GM23338 (cell line): Measurements from ENCODE around the gene SNX10. TPM values are rescaled to one million over a fixed set of nuclear protein-coding genes. Genes with fewer than 3 reads are reported as not detected.
A peak's percentile ranks its signal among the peaks of the same experiment; 100 is the strongest.

ENCODE experiments used
- ATAC-seq: fragments of 200-7000 bp; cut with Tn5 transposase; 3 replicates; pipeline ENCODE4 v1.9.1; 2020
- DNase-seq: peaks from one replicate; pipeline ENCODE4 v3.0.0-alpha.2; 2015; ENCODE audit warnings: low spot score
- H2AFZ ChIP-seq: fragments of 200-600 bp; sonication (generic); 2 replicates; pipeline ENCODE4 v1.8.0; 2016; ENCODE audit warnings: antibody characterized with exemption, mild to moderate bottlenecking, moderate library complexity
- H3F3A ChIP-seq: fragments of 200-600 bp; sonication (generic); replicated peaks from 2 replicates; pipeline ENCODE4 v1.8.0; 2017; ENCODE audit warnings: antibody characterized with exemption, mixed run types, low read depth
- H3K27ac ChIP-seq: fragments of 200-600 bp; sonication (generic); 2 replicates; pipeline ENCODE4 v1.6.1; 2016; ENCODE audit warnings: low read depth
- H3K27me3 ChIP-seq: fragments of 200-600 bp; sonication (generic); 2 replicates; pipeline ENCODE4 v1.8.0; 2016; ENCODE audit warnings: mild to moderate bottlenecking, mixed run types, moderate library complexity; ENCODE audit not compliant: insufficient read depth
- H3K36me3 ChIP-seq: fragments of 200-600 bp; sonication (generic); 2 replicates; pipeline ENCODE4 v1.8.0; 2016; ENCODE audit warnings: mild to moderate bottlenecking; ENCODE audit not compliant: insufficient read depth
- H3K4me1 ChIP-seq: fragments of 200-600 bp; sonication (generic); 2 replicates; pipeline ENCODE4 v1.8.0; 2016; ENCODE audit warnings: mild to moderate bottlenecking, moderate library complexity; ENCODE audit not compliant: insufficient read depth
- H3K4me2 ChIP-seq: fragments of 200-600 bp; sonication (generic); 2 replicates; pipeline ENCODE4 v1.7.1; 2017; ENCODE audit warnings: mixed run types
- H3K4me3 ChIP-seq: fragments of 200-600 bp; sonication (generic); 2 replicates; pipeline ENCODE4 v1.6.1; 2016; ENCODE audit warnings: mixed run types
- H3K79me2 ChIP-seq: fragments of 200-600 bp; sonication (generic); replicated peaks from 2 replicates; pipeline ENCODE4 v1.8.0; 2017; ENCODE audit warnings: mild to moderate bottlenecking; ENCODE audit not compliant: insufficient read depth
- H3K9me2 ChIP-seq: fragments of 200-600 bp; sonication (generic); 2 replicates; pipeline ENCODE4 v1.8.0; 2017; ENCODE audit not compliant: insufficient read depth
- H4K20me1 ChIP-seq: fragments of 200-600 bp; sonication (generic); replicated peaks from 2 replicates; pipeline ENCODE4 v1.8.0; 2017; ENCODE audit warnings: mild to moderate bottlenecking; ENCODE audit not compliant: insufficient read depth
- H3K27ac Mint-ChIP-seq: 2 replicates; pipeline ENCODE4 v1.8.0; 2020; ENCODE audit warnings: inconsistent platforms, mild to moderate bottlenecking, moderate library complexity, mixed read lengths
- H3K27me3 Mint-ChIP-seq: 3 replicates; pipeline ENCODE4 v1.8.0; 2022; ENCODE audit warnings: low read depth, mild to moderate bottlenecking, moderate library complexity, mixed read lengths, inconsistent platforms; ENCODE audit not compliant: insufficient read depth, poor library complexity
- H3K36me3 Mint-ChIP-seq: 3 replicates; pipeline ENCODE4 v1.8.0; 2021; ENCODE audit warnings: low read depth, mild to moderate bottlenecking, inconsistent platforms, moderate library complexity, mixed read lengths
- H3K4me1 Mint-ChIP-seq: 3 replicates; pipeline ENCODE4 v1.8.0; 2020; ENCODE audit warnings: mild to moderate bottlenecking, inconsistent platforms, mixed read lengths
- H3K4me3 Mint-ChIP-seq: 3 replicates; pipeline ENCODE4 v1.8.0; 2021; ENCODE audit warnings: moderate library complexity, mild to moderate bottlenecking, inconsistent platforms, mixed read lengths
- H3K9me3 Mint-ChIP-seq: 3 replicates; pipeline ENCODE4 v1.8.0; 2020; ENCODE audit warnings: moderate library complexity, mild to moderate bottlenecking, inconsistent platforms, mixed read lengths
- CREB1 ChIP-seq: fragments of 250-450 bp; sonication (Bioruptor Pico); IDR thresholded peaks from 2 replicates; pipeline ENCODE4 v1.5.0; 2020; ENCODE audit warnings: low read depth, mild to moderate bottlenecking, moderate library complexity
- EZH2 ChIP-seq: fragments of 200-600 bp; sonication (generic); IDR thresholded peaks from one replicate; pipeline ENCODE4 v1.8.0; 2017; ENCODE audit warnings: antibody characterized with exemption, mild to moderate bottlenecking, low read depth; ENCODE audit not compliant: unreplicated experiment
- EZH2phosphoT487 ChIP-seq: fragments of 200-600 bp; sonication (generic); IDR thresholded peaks from one replicate; pipeline ENCODE4 v1.8.1; 2018; ENCODE audit warnings: antibody characterized with exemption; ENCODE audit not compliant: unreplicated experiment
- JUNB ChIP-seq: IDR thresholded peaks from one replicate; pipeline ENCODE4 v1.6.1; 2016; ENCODE audit warnings: antibody characterized with exemption; ENCODE audit not compliant: unreplicated experiment
- NANOG ChIP-seq: IDR thresholded peaks from 2 replicates; pipeline ENCODE4 v1.6.1; 2016; ENCODE audit warnings: antibody characterized with exemption, borderline replicate concordance
- POLR2AphosphoS5 ChIP-seq: IDR thresholded peaks from 2 replicates; pipeline ENCODE4 v1.6.1; 2016; ENCODE audit warnings: antibody characterized with exemption, low read depth
- STAT1 ChIP-seq: IDR thresholded peaks from one replicate; pipeline ENCODE4 v1.6.1; 2016; ENCODE audit warnings: antibody characterized with exemption; ENCODE audit not compliant: unreplicated experiment
- ZNF114 ChIP-seq: fragments of 250-450 bp; sonication (Bioruptor Pico); IDR thresholded peaks from 2 replicates; pipeline ENCODE4 v1.5.0; 2020; ENCODE audit warnings: mild to moderate bottlenecking, moderate library complexity
- ZNF331 ChIP-seq: fragments of 250-450 bp; sonication (Bioruptor Pico); IDR thresholded peaks from 2 replicates; pipeline ENCODE4 v1.5.0; 2020; ENCODE audit warnings: low read depth, mild to moderate bottlenecking, moderate library complexity
- polyA plus RNA-seq: library from polyadenylated mRNA; unstranded; fragments of >200 nt; fragmentation: Nextera tagmentation; extraction: Ambion mirVana; gene quantifications from 2 replicates; pipeline ENCODE4 v1.2.1, GENCODE V29; 2016
- total RNA-seq: library from RNA; depleted of rRNA; stranded (reverse); fragments of >200 nt; shearing (Covaris generic); gene quantifications from 2 replicates; pipeline ENCODE4 v1.2.3, GENCODE V29; 2014
- TF ChIP-seq, protein P1 (sequence below): IDR thresholded peaks from one replicate; pipeline ENCODE4 v1.6.1; 2018; ENCODE audit warnings: antibody characterized with exemption; ENCODE audit not compliant: unreplicated experiment
- TF ChIP-seq, protein P2 (sequence below): fragments of 250-450 bp; sonication (Bioruptor Pico); IDR thresholded peaks from 2 replicates; pipeline ENCODE4 v1.5.0; 2020; ENCODE audit warnings: mild to moderate bottlenecking, moderate library complexity
- TF ChIP-seq, protein P3 (sequence below): IDR thresholded peaks from 2 replicates; pipeline ENCODE4 v1.6.1; 2016; ENCODE audit warnings: antibody characterized with exemption
- TF ChIP-seq, protein P4 (sequence below), 2 experiments: fragments of 200-600 bp in 1 of 2; sonication (generic) in 1 of 2; conservative IDR thresholded peaks; 2 replicates each; pipeline versions ENCODE4 v1.5.1 to v1.6.1; 2016 to 2017; ENCODE audit warnings: antibody characterized with exemption in 2 of 2, low read depth in 2 of 2, mild to moderate bottlenecking in 2 of 2, moderate library complexity in 1 of 2

The SNX10 gene
- total and polyA plus RNA-seq, 2 experiments from 2014 or later, result 15.8 to 17.8 TPM

DNA sequence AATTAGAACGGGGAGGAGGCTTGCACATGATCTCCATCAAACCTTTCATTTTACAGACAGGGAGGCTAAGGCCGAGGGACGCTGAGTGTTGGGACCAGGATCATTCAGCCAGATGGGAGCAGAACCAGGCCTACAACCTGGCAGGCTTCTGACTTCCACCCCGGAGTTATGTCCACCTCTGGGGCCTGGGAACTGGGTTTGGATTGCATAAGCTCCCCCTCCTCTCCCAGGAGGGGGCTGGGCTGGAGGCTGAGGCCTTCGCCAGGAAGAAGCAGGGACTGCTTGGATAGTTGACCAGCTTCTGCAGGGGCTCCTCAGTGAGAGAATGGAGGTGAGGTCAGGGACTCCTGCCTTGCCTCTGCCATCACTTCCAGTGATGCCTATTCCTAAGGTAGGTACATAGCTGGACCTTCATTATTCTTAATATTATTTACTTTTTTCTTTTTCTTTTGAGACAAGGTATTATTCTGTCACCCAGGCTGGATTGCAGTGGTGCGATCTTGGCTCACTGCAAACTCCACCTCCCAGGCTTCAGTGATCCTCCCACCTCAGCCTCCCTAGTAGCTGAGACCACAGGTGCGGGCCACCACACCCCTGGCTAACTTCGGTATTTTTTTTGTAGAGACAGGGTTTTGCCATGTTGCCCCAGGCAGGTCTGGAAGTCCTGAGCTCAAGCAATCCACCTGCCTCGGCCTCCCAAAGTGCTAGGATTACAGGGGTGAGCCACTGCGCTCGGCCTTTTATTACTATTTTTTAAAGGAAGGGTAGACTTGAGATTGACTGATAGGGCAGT, 1.3 kb downstream of the SNX10 start:
- Histone ChIP-seq H3K36me3 (no peaks in the 10 kb centered on the region), H3K27ac (no peak overlapping the region), H3K9me2 (no peaks in the 10 kb centered on the region), H2AFZ (0 out of 2 replicates have a peak overlapping the region, but pooled peaks have one; percentile 32), H3K4me1 (peaks cover 10% of the 10 kb centered on the region), H3F3A (no peaks in the 10 kb centered on the region), H4K20me1 (no peaks in the 10 kb centered on the region), H3K79me2 (no peaks in the 10 kb centered on the region), H3K4me3 (peak overlapping the region; percentile 87), H3K27me3 (peaks cover 4% of the 10 kb centered on the region; the same call in 1 of the 2 replicates), H3K4me2 (peak overlapping the region; percentile 93)
- H3K4me3 Mint-ChIP-seq, result peak overlapping the region; percentile 83
- ATAC-seq (peak; percentile 33), DNase-seq (peak; percentile 42)
- H3K9me3 Mint-ChIP-seq, result no peaks in the 10 kb centered on the region; the same call in 2 of the 3 replicates
- H3K4me1 Mint-ChIP-seq, result peaks cover 11% of the 10 kb centered on the region
- TF ChIP-seq JUNB (no peak), EZH2 (no peak), EZH2phosphoT487 (no peak), CREB1 (CRISPR knock-in tag) (no peak), POLR2AphosphoS5 (no peak), ZNF331 (no peak), STAT1 (no peak), NANOG (no peak), ZNF114 (CRISPR knock-in tag) (no peak)
- TF ChIP-seq, protein P1, sequence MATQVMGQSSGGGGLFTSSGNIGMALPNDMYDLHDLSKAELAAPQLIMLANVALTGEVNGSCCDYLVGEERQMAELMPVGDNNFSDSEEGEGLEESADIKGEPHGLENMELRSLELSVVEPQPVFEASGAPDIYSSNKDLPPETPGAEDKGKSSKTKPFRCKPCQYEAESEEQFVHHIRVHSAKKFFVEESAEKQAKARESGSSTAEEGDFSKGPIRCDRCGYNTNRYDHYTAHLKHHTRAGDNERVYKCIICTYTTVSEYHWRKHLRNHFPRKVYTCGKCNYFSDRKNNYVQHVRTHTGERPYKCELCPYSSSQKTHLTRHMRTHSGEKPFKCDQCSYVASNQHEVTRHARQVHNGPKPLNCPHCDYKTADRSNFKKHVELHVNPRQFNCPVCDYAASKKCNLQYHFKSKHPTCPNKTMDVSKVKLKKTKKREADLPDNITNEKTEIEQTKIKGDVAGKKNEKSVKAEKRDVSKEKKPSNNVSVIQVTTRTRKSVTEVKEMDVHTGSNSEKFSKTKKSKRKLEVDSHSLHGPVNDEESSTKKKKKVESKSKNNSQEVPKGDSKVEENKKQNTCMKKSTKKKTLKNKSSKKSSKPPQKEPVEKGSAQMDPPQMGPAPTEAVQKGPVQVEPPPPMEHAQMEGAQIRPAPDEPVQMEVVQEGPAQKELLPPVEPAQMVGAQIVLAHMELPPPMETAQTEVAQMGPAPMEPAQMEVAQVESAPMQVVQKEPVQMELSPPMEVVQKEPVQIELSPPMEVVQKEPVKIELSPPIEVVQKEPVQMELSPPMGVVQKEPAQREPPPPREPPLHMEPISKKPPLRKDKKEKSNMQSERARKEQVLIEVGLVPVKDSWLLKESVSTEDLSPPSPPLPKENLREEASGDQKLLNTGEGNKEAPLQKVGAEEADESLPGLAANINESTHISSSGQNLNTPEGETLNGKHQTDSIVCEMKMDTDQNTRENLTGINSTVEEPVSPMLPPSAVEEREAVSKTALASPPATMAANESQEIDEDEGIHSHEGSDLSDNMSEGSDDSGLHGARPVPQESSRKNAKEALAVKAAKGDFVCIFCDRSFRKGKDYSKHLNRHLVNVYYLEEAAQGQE, result no peak
- TF ChIP-seq, protein P2, sequence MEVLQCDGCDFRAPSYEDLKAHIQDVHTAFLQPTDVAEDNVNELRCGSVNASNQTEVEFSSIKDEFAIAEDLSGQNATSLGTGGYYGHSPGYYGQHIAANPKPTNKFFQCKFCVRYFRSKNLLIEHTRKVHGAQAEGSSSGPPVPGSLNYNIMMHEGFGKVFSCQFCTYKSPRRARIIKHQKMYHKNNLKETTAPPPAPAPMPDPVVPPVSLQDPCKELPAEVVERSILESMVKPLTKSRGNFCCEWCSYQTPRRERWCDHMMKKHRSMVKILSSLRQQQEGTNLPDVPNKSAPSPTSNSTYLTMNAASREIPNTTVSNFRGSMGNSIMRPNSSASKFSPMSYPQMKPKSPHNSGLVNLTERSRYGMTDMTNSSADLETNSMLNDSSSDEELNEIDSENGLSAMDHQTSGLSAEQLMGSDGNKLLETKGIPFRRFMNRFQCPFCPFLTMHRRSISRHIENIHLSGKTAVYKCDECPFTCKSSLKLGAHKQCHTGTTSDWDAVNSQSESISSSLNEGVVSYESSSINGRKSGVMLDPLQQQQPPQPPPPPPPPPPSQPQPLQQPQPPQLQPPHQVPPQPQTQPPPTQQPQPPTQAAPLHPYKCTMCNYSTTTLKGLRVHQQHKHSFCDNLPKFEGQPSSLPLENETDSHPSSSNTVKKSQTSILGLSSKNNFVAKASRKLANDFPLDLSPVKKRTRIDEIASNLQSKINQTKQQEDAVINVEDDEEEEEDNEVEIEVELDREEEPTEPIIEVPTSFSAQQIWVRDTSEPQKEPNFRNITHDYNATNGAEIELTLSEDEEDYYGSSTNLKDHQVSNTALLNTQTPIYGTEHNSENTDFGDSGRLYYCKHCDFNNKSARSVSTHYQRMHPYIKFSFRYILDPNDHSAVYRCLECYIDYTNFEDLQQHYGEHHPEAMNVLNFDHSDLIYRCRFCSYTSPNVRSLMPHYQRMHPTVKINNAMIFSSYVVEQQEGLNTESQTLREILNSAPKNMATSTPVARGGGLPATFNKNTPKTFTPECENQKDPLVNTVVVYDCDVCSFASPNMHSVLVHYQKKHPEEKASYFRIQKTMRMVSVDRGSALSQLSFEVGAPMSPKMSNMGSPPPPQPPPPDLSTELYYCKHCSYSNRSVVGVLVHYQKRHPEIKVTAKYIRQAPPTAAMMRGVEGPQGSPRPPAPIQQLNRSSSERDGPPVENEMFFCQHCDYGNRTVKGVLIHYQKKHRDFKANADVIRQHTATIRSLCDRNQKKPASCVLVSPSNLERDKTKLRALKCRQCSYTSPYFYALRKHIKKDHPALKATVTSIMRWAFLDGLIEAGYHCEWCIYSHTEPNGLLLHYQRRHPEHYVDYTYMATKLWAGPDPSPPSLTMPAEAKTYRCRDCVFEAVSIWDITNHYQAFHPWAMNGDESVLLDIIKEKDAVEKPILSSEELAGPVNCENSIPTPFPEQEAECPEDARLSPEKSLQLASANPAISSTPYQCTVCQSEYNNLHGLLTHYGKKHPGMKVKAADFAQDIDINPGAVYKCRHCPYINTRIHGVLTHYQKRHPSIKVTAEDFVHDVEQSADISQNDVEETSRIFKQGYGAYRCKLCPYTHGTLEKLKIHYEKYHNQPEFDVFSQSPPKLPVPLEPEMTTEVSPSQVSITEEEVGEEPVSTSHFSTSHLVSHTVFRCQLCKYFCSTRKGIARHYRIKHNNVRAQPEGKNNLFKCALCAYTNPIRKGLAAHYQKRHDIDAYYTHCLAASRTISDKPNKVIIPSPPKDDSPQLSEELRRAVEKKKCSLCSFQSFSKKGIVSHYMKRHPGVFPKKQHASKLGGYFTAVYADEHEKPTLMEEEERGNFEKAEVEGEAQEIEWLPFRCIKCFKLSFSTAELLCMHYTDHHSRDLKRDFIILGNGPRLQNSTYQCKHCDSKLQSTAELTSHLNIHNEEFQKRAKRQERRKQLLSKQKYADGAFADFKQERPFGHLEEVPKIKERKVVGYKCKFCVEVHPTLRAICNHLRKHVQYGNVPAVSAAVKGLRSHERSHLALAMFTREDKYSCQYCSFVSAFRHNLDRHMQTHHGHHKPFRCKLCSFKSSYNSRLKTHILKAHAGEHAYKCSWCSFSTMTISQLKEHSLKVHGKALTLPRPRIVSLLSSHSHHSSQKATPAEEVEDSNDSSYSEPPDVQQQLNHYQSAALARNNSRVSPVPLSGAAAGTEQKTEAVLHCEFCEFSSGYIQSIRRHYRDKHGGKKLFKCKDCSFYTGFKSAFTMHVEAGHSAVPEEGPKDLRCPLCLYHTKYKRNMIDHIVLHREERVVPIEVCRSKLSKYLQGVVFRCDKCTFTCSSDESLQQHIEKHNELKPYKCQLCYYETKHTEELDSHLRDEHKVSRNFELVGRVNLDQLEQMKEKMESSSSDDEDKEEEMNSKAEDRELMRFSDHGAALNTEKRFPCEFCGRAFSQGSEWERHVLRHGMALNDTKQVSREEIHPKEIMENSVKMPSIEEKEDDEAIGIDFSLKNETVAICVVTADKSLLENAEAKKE (CRISPR knock-in tag), result no peak
- TF ChIP-seq, protein P3, sequence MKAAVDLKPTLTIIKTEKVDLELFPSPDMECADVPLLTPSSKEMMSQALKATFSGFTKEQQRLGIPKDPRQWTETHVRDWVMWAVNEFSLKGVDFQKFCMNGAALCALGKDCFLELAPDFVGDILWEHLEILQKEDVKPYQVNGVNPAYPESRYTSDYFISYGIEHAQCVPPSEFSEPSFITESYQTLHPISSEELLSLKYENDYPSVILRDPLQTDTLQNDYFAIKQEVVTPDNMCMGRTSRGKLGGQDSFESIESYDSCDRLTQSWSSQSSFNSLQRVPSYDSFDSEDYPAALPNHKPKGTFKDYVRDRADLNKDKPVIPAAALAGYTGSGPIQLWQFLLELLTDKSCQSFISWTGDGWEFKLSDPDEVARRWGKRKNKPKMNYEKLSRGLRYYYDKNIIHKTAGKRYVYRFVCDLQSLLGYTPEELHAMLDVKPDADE, result no peak
- TF ChIP-seq, protein P4, sequence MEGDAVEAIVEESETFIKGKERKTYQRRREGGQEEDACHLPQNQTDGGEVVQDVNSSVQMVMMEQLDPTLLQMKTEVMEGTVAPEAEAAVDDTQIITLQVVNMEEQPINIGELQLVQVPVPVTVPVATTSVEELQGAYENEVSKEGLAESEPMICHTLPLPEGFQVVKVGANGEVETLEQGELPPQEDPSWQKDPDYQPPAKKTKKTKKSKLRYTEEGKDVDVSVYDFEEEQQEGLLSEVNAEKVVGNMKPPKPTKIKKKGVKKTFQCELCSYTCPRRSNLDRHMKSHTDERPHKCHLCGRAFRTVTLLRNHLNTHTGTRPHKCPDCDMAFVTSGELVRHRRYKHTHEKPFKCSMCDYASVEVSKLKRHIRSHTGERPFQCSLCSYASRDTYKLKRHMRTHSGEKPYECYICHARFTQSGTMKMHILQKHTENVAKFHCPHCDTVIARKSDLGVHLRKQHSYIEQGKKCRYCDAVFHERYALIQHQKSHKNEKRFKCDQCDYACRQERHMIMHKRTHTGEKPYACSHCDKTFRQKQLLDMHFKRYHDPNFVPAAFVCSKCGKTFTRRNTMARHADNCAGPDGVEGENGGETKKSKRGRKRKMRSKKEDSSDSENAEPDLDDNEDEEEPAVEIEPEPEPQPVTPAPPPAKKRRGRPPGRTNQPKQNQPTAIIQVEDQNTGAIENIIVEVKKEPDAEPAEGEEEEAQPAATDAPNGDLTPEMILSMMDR (conservative IDR thresholded peaks at IDR 0.05; ENCODE audit: low read depth in 2 of 2), result no peak
- H3K27me3 Mint-ChIP-seq, result peaks cover 8% of the 10 kb centered on the region
- no peaks in the 10 kb centered on the region for H3K36me3 Mint-ChIP-seq
- H3K27ac Mint-ChIP-seq, result no peak overlapping the region
